Stomach (tissue), 9 donors: ENCODE results near the gene PHYHD1. TPM values are rescaled to one million over a fixed set of nuclear protein-coding genes. Genes with fewer than 3 reads are reported as not detected.

Experiments used
- DNase-seq, 2 donors: peaks; one replicate each; pipeline versions ENCODE4 v3.0.0 to v3.0.0-alpha.2; 2013 to 2019
- H3K27ac ChIP-seq, 5 donors: fragments of 200-600 bp in 4 of 5; sonication (generic) in 4 of 5; one replicate each; pipeline ENCODE4 v1.5.1; 2013 to 2019; ENCODE audit warnings: mild to moderate bottlenecking in 1 of 5, moderate library complexity in 1 of 5
- H3K27me3 ChIP-seq, 3 donors: fragments of 200-600 bp; sonication (generic); one replicate each; pipeline ENCODE4 v1.5.1; 2017 to 2019; ENCODE audit warnings: mixed run types in 1 of 3
- H3K36me3 ChIP-seq, 4 donors: fragments of 200-600 bp; sonication (generic); 1 replicate in 3 of 4; 2 replicates in 1 of 4; pipeline ENCODE4 v1.5.1; 2016 to 2019
- H3K4me1 ChIP-seq, 4 donors: fragments of 200-600 bp; sonication (generic); one replicate each; pipeline ENCODE4 v1.5.1; 2016 to 2019
- H3K4me3 ChIP-seq, 4 donors: fragments of 200-600 bp; sonication (generic) in 3 of 4; one replicate each; pipeline ENCODE4 v1.5.1; 2016 to 2019; ENCODE audit warnings: mild to moderate bottlenecking in 1 of 4
- H3K9me3 ChIP-seq, 4 donors: fragments of 200-600 bp; sonication (generic); one replicate each; pipeline ENCODE4 v1.5.1; 2016 to 2019
- EP300 ChIP-seq: sonication (generic); formaldehyde crosslinking; IDR thresholded peaks from one replicate; pipeline ENCODE4 v1.6.1; 2017; ENCODE audit warnings: antibody characterized with exemption
- POLR2A ChIP-seq, 4 donors: fragments of 450-650 bp; IDR thresholded peaks; one replicate each; pipeline ENCODE4 v1.6.1; 2016; ENCODE audit warnings: antibody characterized with exemption in 4 of 4, control low read depth in 2 of 4, mild to moderate bottlenecking in 1 of 4, moderate library complexity in 1 of 4
- POLR2AphosphoS5 ChIP-seq, 3 donors: sonication (generic); formaldehyde crosslinking; IDR thresholded peaks; one replicate each; pipeline ENCODE4 v1.6.1; 2016; ENCODE audit warnings: antibody characterized with exemption in 3 of 3
- WGBS, 5 donors: extraction: QIAGEN DNeasy Blood & Tissue Kit in 3 of 5; methylation state at CpG; one replicate each; pipeline versions ENCODE4 v1.1.5 to v1.1.7; 2013 to 2018; 5-methylcytosine and 5-hydroxymethylcytosine counted together
- intact Hi-C: fragments of 100-400 bp; cut with DNase I; formaldehyde crosslinking; loops from one replicate; pipeline ENCODE4 v1.15.1; 2023; ENCODE audit warnings: low total_unique reads
- polyA plus RNA-seq, 3 donors: library from polyadenylated mRNA; stranded (reverse); fragments of 200-250 nt; gene quantifications; one replicate each; pipeline ENCODE4 v1.2.3, GENCODE V29; 2013
- total RNA-seq, 5 donors: library from RNA; depleted of rRNA; stranded (reverse); fragments of >200 nt; gene quantifications; one replicate each; pipeline versions ENCODE4 v1.1.0 to v1.2.3, GENCODE V29; 2014 to 2016
- TF ChIP-seq, protein P1 (sequence below), 7 experiments: fragments of 450-650 bp in 4 of 7; fragments of 200-600 bp in 3 of 7; sonication (generic) in 3 of 7; IDR thresholded peaks; one replicate each; pipeline ENCODE4 v1.5.1; 2016 to 2019; ENCODE audit warnings: antibody characterized with exemption in 7 of 7, control low read depth in 2 of 7, mild to moderate bottlenecking in 1 of 7
- donor health status: healthy with polysubstance abuse.
- donor health status: Bipolar disorder and iron deficiency.
- donor health status: healthy.

The PHYHD1 gene
- total and polyA plus RNA-seq, 8 donors = 1.4 to 55.8 (median 30.7) TPM

DNA sequence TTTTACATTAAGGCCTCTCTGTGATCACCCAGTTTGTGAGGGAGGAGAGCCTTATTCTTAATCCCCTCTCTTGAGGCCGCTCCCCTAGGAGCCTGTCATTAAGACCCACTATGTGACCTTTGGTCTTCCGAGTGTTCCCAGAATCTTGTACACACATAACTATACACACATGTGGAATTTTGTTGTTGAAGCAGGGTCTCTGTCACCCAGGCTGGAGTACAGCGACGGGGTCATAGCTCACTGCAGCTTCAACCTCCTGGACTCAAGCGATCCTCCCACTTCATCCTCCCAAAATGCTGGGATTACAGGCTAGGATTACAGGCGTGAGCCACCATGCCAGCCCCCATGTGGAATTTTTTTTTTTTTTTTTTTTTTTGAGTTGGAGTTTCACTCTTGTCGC lies 14.8 kb upstream of the PHYHD1 start:
- Histone ChIP-seq H3K4me1 (peaks cover 24 to 55% (median 36%) of the 10 kb centered on the region in 4 donors), H3K36me3 (peaks cover 36 to 55% (median 48%) of the 10 kb centered on the region in 4 donors), H3K27ac (peak overlapping the region in 1 of 5 donors; percentile 9), H3K9me3 (no peaks in the 10 kb centered on the region), H3K27me3 (no peaks in the 10 kb centered on the region), H3K4me3 (no peak overlapping the region)
- TF ChIP-seq EP300 (no peak), POLR2AphosphoS5 (IDR thresholded peaks at IDR 0.05) (no peak), POLR2A (IDR thresholded peaks at IDR 0.05) (no peak)
- TF ChIP-seq, protein P1, sequence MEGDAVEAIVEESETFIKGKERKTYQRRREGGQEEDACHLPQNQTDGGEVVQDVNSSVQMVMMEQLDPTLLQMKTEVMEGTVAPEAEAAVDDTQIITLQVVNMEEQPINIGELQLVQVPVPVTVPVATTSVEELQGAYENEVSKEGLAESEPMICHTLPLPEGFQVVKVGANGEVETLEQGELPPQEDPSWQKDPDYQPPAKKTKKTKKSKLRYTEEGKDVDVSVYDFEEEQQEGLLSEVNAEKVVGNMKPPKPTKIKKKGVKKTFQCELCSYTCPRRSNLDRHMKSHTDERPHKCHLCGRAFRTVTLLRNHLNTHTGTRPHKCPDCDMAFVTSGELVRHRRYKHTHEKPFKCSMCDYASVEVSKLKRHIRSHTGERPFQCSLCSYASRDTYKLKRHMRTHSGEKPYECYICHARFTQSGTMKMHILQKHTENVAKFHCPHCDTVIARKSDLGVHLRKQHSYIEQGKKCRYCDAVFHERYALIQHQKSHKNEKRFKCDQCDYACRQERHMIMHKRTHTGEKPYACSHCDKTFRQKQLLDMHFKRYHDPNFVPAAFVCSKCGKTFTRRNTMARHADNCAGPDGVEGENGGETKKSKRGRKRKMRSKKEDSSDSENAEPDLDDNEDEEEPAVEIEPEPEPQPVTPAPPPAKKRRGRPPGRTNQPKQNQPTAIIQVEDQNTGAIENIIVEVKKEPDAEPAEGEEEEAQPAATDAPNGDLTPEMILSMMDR (IDR thresholded peaks at IDR 0.05) = no peak
- intact Hi-C loops = no loop called here
- WGBS, 5 donors = 90 to 95% (median 92%) methylated on average over 7 of the region's 7 CpGs
- DNase-seq = no peak

DNA sequence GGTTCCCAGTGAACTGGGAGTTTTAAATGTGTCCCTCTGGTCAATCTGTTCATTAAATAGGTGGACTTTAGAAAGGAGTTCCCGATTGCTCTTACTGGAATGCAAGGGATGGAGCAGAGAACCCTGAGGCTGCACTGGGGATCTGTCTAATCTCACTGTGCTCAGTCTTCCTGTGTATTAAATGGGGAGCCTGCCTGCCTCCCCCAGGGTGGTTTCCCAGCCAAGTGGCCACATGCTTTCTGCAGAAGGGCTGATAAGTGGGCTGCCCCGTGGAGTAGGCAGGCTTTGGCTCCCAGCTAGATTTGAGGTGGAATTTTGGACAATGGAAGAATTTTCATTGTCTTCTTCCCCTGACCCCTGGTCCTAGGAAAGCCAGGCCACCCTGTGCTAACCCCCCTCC lies 14.0 kb upstream of the PHYHD1 start:
- Histone ChIP-seq H3K4me3 (no peak overlapping the region), H3K27ac (no peak overlapping the region), H3K9me3 (no peaks in the 10 kb centered on the region), H3K4me1 (peaks cover 29 to 56% (median 40%) of the 10 kb centered on the region in 4 donors), H3K27me3 (no peaks in the 10 kb centered on the region), H3K36me3 (peaks cover 36 to 55% (median 50%) of the 10 kb centered on the region in 4 donors)
- TF ChIP-seq EP300 (no peak), POLR2A (IDR thresholded peaks at IDR 0.05) (no peak), POLR2AphosphoS5 (IDR thresholded peaks at IDR 0.05) (no peak)
- TF ChIP-seq, protein P1 (IDR thresholded peaks at IDR 0.05) = no peak
- intact Hi-C loops = no loop called here
- WGBS, 5 donors = 40 to 66% (median 56%) methylated on average over 2 of the region's 2 CpGs
- no peak for DNase-seq

DNA sequence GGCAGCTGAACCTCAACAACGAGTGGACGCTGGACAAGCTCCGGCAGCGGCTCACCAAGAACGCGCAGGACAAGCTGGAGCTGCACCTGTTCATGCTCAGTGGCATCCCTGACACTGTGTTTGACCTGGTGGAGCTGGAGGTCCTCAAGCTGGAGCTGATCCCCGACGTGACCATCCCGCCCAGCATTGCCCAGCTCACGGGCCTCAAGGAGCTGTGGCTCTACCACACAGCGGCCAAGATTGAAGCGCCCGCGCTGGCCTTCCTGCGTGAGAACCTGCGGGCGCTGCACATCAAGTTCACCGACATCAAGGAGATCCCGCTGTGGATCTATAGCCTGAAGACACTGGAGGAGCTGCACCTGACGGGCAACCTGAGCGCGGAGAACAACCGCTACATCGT lies 12.4 kb upstream of the PHYHD1 start:
- 95 to 98% (median 98%) methylated on average over 23 to 24 of the region's 24 CpGs for WGBS, 5 donors
- peaks cover 31 to 56% (median 40%) of the 10 kb centered on the region in 4 donors for H3K4me1 ChIP-seq
- H3K9me3 ChIP-seq = no peaks in the 10 kb centered on the region
- H3K36me3 ChIP-seq = peaks cover 36 to 58% (median 51%) of the 10 kb centered on the region in 4 donors
- H3K4me3 ChIP-seq = no peak overlapping the region
- H3K27ac ChIP-seq = no peak overlapping the region
- TF ChIP-seq EP300 (no peak), POLR2A (IDR thresholded peaks at IDR 0.05) (no peak), POLR2AphosphoS5 (IDR thresholded peaks at IDR 0.05) (no peak)
- TF ChIP-seq, protein P1 (IDR thresholded peaks at IDR 0.05) = no peak
- no peak for DNase-seq
- no peaks in the 10 kb centered on the region for H3K27me3 ChIP-seq
- intact Hi-C loops = no loop called here

DNA sequence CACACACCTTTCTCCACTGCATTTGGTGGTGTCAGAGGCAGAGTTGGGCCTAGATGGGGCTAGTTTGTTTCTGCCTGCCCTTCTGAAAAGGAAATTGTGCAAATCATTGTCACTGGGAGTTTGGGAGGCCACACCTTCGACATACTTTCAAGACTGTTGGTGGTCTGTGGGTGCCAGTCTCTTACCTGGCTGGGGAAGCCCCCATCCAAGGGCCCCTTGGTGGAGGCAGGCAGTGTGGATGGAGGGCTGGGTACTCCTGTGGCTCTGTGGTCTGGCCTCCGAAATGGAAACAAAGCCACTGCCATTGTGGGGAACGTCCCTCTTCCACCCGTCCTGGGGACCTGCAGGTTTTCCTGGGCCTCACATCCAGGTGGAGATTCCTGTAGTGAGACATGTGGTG lies 10.9 kb upstream of the PHYHD1 start:
- Histone ChIP-seq H3K4me1 (peaks cover 44 to 63% (median 49%) of the 10 kb centered on the region in 4 donors), H3K9me3 (no peaks in the 10 kb centered on the region), H3K36me3 (peaks cover 36 to 69% (median 58%) of the 10 kb centered on the region in 4 donors), H3K27ac (peak overlapping the region in 2 of 5 donors; percentile 34 to 80), H3K27me3 (no peaks in the 10 kb centered on the region), H3K4me3 (no peak overlapping the region)
- 71 to 88% (median 85%) methylated on average over 3 to 4 of the region's 4 CpGs; no CpG with 5 or more reads in 1 of the 5 donors for WGBS, 5 donors
- intact Hi-C loops = no loop called here
- no peak for DNase-seq
- no peak for TF ChIP-seq POLR2A (IDR thresholded peaks at IDR 0.05)

DNA sequence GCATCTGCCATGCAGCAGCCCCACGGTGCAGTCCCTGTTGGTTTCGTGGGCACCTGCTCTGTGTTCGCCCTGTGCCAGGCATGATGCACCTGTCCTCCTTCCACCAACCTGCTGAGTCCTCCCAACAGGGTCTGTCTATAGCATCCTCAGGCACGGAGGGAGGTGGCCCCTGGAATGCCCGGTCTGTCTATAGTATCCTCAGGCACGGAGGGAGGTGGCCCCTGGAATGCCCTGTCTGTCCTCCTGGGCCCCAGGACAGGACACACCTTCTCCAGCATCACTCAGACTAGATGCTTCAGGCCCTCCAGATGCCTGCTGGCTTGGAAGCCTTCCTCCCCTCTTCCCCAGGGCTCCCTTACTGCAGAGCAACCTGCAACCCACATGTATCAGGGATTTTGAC lies 9.9 kb upstream of the PHYHD1 start:
- no peaks in the 10 kb centered on the region for H3K9me3 ChIP-seq
- DNase-seq = no peak
- H3K36me3 ChIP-seq = peaks cover 37 to 79% (median 61%) of the 10 kb centered on the region in 4 donors
- 85 to 94% (median 89%) methylated on average over 4 to 6 of the region's 6 CpGs for WGBS, 5 donors
- H3K27ac ChIP-seq = peak overlapping the region; percentile 6 to 81 (median 73)
- intact Hi-C loops = no loop called here
- peaks cover 49 to 74% (median 57%) of the 10 kb centered on the region in 4 donors for H3K4me1 ChIP-seq
- no peak overlapping the region for H3K4me3 ChIP-seq
- no peak for TF ChIP-seq EP300
- no peaks in the 10 kb centered on the region for H3K27me3 ChIP-seq
